ENCODE measurements around the gene SNX33.

The SNX33 gene

DNA sequence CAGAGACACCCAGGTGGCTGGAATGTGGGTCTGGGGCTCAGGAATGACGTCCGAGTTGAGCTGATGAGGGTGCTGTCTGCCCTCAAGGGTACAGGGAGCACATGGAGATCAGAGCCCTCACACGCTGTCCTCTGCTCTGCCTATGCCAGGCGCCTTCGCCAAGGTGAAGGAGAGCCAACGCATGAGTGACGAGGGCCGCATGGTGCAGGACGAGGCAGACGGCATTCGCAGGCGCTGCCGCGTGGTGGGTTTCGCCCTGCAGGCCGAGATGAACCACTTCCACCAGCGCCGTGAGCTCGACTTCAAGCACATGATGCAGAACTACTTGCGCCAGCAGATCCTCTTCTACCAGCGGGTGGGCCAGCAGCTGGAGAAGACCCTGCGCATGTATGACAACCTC is 9.1 kb downstream of the SNX33 start:
- Histone ChIP-seq H3K9me3 (ENCODE audit: control insufficient read depth, insufficient read depth, low read length) (no peaks in the 10 kb centered on the region), H3K4me1 (ENCODE audit: control insufficient read depth, insufficient read depth, low read length) (no peaks in the 10 kb centered on the region), H3K4me3 (ENCODE audit: low read depth, low read length) (no peak overlapping the region), H3K9ac (ENCODE audit: low read depth, low read length) (no peak overlapping the region), H3K27me3 (ENCODE audit: control insufficient read depth, insufficient read depth, low read length) (no peaks in the 10 kb centered on the region), H3K36me3 (ENCODE audit: control insufficient read depth, insufficient read depth, low read length) (peaks cover 20% of the 10 kb centered on the region)

DNA sequence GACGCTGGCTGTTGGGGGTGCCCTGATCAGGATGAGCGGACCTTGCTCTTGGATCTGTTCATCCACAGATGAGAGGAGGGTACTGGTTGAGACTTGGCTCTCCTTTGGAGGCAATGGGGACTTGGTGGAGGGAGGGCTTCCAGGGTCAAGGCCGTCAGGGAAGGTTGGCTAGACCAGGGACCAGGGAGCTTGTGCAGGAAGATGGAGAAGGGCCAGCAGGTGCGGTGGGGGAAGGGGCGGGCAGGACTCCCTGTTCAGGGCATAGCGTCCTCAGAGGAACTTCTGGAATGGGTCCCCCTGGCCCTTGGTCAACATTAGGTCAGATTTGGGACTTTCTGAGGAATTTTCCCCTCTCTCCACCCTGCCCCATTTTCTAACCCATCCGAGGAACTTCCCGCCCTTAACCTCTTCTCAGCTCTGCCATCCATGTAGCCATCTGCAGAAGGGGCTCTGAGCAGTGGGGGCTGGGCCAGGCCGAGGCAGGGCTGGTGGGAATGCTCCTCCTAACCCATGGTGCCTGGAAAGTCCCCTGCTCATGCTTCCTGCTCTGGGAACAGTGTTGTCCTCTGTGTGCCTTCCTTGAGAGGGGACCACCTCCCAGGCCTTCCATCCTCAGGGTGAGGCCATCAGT is 11.5 kb downstream of the SNX33 start:
- Histone ChIP-seq H3K36me3 (ENCODE audit: control insufficient read depth, insufficient read depth, low read length) (peaks cover 14% of the 10 kb centered on the region), H3K27me3 (ENCODE audit: control insufficient read depth, insufficient read depth, low read length) (no peaks in the 10 kb centered on the region), H3K9ac (ENCODE audit: low read depth, low read length) (no peak overlapping the region), H3K4me1 (ENCODE audit: control insufficient read depth, insufficient read depth, low read length) (no peaks in the 10 kb centered on the region), H3K4me3 (ENCODE audit: low read depth, low read length) (no peak overlapping the region), H3K9me3 (ENCODE audit: control insufficient read depth, insufficient read depth, low read length) (no peaks in the 10 kb centered on the region)

DNA sequence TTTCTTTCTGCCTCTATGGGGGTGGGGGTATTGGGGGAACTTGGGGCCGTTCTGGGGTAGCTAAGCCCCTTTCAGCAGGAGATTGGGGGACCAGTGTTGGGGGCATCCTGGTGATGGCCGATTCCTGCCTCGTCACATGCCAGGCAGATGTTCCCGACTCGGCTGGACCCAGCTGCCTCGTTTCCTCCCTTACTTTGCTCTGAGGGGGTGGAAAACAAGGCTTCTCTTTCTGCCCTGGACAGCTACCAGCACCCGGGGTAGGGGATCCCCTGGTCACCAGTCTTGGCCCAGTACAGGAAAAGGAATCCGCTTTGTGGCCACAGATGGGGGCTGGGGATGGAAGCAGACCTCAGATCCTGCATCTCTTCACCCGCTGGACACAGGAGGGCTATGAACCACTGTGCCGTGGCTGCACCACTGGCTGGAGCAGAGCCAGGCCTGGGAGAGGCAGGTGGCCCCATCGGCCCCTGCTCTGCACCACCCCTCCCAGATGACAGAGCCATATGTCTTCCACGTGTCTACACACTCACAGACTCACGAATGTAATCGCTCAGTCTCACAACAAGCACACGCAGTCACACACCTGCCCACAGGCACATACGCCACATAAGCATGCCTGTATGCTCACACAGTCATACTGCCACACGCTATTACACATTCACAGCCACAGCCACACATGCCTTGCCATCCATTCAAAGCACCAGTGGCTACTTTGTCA is 12.4 kb downstream of the SNX33 start:
- Histone ChIP-seq H3K36me3 (ENCODE audit: control insufficient read depth, insufficient read depth, low read length) (peaks cover 14% of the 10 kb centered on the region), H3K4me1 (ENCODE audit: control insufficient read depth, insufficient read depth, low read length) (no peaks in the 10 kb centered on the region), H3K9ac (ENCODE audit: low read depth, low read length) (no peak overlapping the region), H3K27me3 (ENCODE audit: control insufficient read depth, insufficient read depth, low read length) (no peaks in the 10 kb centered on the region), H3K4me3 (ENCODE audit: low read depth, low read length) (no peak overlapping the region), H3K9me3 (ENCODE audit: control insufficient read depth, insufficient read depth, low read length) (no peaks in the 10 kb centered on the region)

DNA sequence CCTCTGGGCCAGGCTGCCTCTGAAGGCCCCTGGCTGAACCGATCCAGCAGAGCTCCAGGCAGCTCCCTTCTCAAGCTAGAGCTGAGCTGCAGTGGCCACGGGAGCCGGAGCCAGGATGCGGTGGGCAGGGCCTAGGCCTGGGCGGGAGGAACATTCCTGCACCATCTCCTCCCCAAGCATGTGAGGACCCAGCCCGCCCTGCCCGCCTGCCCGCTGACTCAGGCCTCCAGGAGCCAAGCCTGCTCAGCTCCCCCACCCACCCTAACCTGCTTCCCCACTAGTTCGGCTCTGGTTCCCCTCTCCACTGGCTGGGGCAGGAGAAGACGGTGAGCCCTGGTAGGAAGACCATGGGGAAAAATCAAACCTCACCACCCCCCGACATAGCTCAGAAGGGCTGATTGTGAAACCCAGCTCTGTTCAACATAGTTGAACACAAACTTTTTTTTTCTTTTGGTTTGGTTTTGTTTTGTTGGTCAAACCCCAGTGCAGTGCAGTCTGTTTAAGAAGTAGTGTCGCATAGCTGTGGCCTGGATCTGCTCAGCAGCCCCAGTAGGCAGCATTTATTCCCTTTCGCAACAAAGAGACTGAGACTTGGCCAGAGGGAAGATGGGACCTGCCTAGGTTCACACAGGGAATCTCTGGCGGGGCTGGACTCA is 13.5 kb downstream of the SNX33 start:
- no peaks in the 10 kb centered on the region for H3K9me3 ChIP-seq (ENCODE audit: control insufficient read depth, insufficient read depth, low read length)
- no peak overlapping the region for H3K4me3 ChIP-seq (ENCODE audit: low read depth, low read length)
- no peaks in the 10 kb centered on the region for H3K4me1 ChIP-seq (ENCODE audit: control insufficient read depth, insufficient read depth, low read length)
- no peak overlapping the region for H3K9ac ChIP-seq (ENCODE audit: low read depth, low read length)
- no peaks in the 10 kb centered on the region for H3K27me3 ChIP-seq (ENCODE audit: control insufficient read depth, insufficient read depth, low read length)
- peaks cover 14% of the 10 kb centered on the region for H3K36me3 ChIP-seq (ENCODE audit: control insufficient read depth, insufficient read depth, low read length)

DNA sequence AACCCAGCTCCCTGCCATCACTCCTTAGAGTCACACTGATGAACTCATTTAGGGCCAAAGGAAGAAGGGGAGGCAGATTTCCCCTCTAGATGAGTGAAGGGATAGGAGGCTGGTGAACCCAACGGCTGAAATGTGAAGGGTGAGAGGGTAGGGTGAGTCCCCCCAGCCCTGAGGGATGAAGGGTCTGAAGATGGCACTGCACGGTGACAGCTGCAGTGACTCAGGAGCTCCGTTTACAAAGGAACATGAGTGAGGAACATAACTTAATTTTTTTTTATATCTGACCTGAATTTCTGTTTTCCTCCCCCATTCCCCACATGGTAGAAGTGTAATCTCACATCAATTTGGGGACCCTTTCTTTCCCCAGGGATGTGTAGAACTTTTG is 14.0 kb downstream of the SNX33 start:
- Histone ChIP-seq H3K9me3 (ENCODE audit: control insufficient read depth, insufficient read depth, low read length) (no peaks in the 10 kb centered on the region), H3K36me3 (ENCODE audit: control insufficient read depth, insufficient read depth, low read length) (peaks cover 14% of the 10 kb centered on the region), H3K27me3 (ENCODE audit: control insufficient read depth, insufficient read depth, low read length) (no peaks in the 10 kb centered on the region), H3K4me1 (ENCODE audit: control insufficient read depth, insufficient read depth, low read length) (no peaks in the 10 kb centered on the region), H3K4me3 (ENCODE audit: low read depth, low read length) (no peak overlapping the region), H3K9ac (ENCODE audit: low read depth, low read length) (no peak overlapping the region)

DNA sequence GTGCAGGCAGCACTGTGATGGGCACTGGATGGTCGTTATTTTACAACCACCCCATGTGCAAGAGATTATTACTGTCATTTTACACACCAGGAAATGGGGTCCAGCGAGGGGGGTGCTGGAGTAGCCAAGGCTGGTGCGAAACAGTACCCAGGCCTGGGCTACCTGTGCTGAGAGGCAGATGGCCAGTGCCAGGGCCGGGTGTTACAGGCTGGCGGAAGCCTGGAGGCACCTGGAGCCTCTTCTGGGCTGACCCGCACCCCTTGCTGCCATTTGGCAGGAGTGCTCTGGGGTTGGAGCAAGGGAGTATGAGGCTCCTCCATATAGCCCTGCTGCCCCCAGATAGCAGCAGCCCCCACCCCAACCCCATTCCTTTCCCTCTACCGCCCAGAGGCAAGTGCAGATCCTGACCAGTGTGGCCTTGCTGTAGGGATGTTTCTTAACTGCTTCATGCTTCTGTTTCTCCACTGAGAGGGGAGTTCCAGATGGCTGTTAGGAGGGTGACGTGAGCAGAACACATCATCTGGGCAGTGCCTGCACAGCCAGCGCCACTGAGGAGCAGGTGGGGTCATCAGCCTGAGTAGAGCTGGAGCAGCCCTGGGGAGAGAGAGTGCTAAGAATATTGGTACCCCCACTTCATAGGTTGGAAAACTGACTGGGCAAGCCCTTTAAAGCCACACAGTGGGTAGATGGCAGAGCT is 15.3 kb downstream of the SNX33 start:
- Histone ChIP-seq H3K4me3 (ENCODE audit: low read depth, low read length) (no peak overlapping the region), H3K4me1 (ENCODE audit: control insufficient read depth, insufficient read depth, low read length) (no peaks in the 10 kb centered on the region), H3K36me3 (ENCODE audit: control insufficient read depth, insufficient read depth, low read length) (peaks cover 6% of the 10 kb centered on the region), H3K9ac (ENCODE audit: low read depth, low read length) (no peak overlapping the region), H3K9me3 (ENCODE audit: control insufficient read depth, insufficient read depth, low read length) (no peaks in the 10 kb centered on the region), H3K27me3 (ENCODE audit: control insufficient read depth, insufficient read depth, low read length) (no peaks in the 10 kb centered on the region)

DNA sequence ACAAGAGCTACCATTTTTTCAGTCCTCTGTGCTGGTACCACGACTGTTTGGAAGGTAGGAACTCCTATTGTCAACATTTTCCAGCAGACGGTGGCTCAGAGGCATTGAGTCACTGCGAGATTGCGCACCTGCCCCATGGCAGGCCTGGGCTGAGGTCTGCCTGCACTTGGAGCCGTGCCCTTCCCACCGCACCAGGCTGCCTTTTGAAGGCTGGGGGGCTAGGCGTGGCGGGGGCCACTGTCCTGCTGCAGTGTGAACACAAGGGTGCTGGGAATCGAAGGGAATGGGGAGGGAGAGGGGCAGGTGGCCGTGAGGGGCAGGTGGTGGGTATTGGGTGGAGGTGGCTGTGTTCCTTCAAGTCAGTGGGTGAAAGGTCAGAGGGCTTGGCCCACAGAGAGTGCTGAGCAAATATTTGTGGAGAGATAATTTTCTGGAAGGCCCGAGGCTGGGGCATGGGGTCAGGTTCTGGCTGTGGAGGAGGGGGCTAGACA is 16.3 kb downstream of the SNX33 start:
- peaks cover 6% of the 10 kb centered on the region for H3K36me3 ChIP-seq (ENCODE audit: control insufficient read depth, insufficient read depth, low read length)
- H3K27me3 ChIP-seq (ENCODE audit: control insufficient read depth, insufficient read depth, low read length), result no peaks in the 10 kb centered on the region
- no peaks in the 10 kb centered on the region for H3K9me3 ChIP-seq (ENCODE audit: control insufficient read depth, insufficient read depth, low read length)
- H3K9ac ChIP-seq (ENCODE audit: low read depth, low read length), result no peak overlapping the region
- H3K4me3 ChIP-seq (ENCODE audit: low read depth, low read length), result no peak overlapping the region
- H3K4me1 ChIP-seq (ENCODE audit: control insufficient read depth, insufficient read depth, low read length), result no peaks in the 10 kb centered on the region

DNA sequence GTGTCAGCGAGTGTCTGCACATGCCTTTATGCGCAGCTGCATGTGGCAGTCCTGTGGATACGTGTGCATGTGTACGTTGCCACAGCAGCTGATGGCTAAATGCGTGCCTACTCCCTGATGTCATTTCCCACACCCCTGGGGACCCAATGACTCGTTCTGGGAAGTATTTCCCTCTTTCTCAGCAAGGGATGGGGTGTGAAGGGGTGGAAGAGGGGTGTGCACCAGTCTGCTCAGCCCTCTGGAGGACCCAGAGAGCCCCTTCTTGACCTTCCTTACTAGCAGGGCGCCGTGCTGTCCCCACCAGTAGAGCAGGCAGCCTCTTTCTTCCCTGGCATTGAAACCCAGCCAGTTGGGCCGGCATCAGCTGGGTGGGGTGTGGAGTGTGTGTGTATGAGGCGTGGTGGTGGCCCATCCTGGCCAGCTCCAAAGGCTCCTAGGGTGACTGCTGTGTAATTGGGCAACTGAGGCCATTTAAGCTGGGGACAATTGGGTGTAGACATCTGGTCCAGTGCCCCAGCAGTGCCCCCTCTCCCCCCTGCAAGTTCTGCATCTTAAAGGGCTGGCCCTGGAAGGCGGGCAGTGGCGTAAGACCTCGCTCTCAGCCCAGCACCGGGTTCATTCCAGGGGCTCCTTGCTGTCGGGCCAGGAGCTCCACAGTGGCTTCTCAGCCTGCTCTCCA is 19.2 kb downstream of the SNX33 start:
- Histone ChIP-seq H3K4me1 (ENCODE audit: control insufficient read depth, insufficient read depth, low read length) (no peaks in the 10 kb centered on the region), H3K9ac (ENCODE audit: low read depth, low read length) (no peak overlapping the region), H3K36me3 (ENCODE audit: control insufficient read depth, insufficient read depth, low read length) (no peaks in the 10 kb centered on the region), H3K27me3 (ENCODE audit: control insufficient read depth, insufficient read depth, low read length) (no peaks in the 10 kb centered on the region), H3K9me3 (ENCODE audit: control insufficient read depth, insufficient read depth, low read length) (no peaks in the 10 kb centered on the region), H3K4me3 (ENCODE audit: low read depth, low read length) (no peak overlapping the region)

DNA sequence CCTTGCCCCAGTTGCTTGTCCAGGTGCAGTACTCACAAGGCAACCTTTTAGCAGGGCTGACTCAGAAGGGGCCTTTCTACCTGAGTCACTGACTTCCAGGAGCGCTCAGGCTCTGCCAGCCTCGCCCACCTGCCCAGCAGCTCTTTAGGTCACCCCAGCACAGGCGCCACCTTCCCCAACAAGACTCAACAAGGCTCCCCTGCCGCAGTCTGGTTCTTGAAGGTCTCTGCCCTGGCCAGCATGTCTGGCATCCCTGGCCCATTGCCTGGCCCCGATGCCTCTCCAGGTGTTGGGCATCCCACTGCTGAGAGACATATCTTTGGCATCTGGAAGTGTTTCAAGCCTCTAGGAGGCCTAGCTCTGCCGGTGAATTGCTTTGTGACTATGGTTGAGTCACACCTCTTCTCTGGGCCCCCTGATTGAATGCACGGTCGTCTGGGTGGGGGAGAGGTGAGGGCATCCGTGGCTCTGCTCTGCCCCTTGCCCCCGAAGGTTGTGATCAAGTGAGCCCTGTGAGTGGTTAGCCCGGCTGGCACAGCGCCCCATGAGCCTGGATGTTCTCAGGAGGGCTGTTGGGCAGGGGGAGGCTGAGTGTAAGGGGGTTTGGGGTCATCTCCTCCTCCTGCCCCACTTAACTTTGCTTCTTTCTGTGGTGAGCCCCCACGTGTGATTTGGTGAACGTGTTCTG is 21.6 kb downstream of the SNX33 start:
- Histone ChIP-seq H3K9me3 (ENCODE audit: control insufficient read depth, insufficient read depth, low read length) (no peaks in the 10 kb centered on the region), H3K9ac (ENCODE audit: low read depth, low read length) (no peak overlapping the region), H3K4me3 (ENCODE audit: low read depth, low read length) (no peak overlapping the region), H3K27me3 (ENCODE audit: control insufficient read depth, insufficient read depth, low read length) (no peaks in the 10 kb centered on the region), H3K36me3 (ENCODE audit: control insufficient read depth, insufficient read depth, low read length) (no peaks in the 10 kb centered on the region), H3K4me1 (ENCODE audit: control insufficient read depth, insufficient read depth, low read length) (peaks cover 9% of the 10 kb centered on the region)

DNA sequence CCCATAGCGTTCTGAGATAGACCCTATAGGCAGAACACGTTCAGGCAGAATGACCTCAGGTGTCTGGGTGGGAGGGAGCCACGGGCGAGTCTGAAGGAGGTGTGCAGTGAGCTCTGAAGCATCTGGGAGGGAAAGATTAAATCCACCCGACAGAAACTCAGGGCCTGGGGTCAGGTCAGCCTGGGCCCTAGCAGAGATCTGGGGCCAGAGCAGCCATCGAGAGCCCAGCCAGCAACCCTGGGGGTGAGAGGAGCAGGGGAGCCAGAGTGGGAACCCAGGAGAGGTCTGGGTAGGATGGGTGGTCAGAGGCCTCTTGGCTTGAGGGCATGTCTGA is 22.1 kb downstream of the SNX33 start:
- no peak overlapping the region for H3K4me3 ChIP-seq (ENCODE audit: low read depth, low read length)
- H3K9me3 ChIP-seq (ENCODE audit: control insufficient read depth, insufficient read depth, low read length), result no peaks in the 10 kb centered on the region
- peaks cover 9% of the 10 kb centered on the region for H3K4me1 ChIP-seq (ENCODE audit: control insufficient read depth, insufficient read depth, low read length)
- H3K9ac ChIP-seq (ENCODE audit: low read depth, low read length), result no peak overlapping the region
- H3K36me3 ChIP-seq (ENCODE audit: control insufficient read depth, insufficient read depth, low read length), result no peaks in the 10 kb centered on the region
- no peaks in the 10 kb centered on the region for H3K27me3 ChIP-seq (ENCODE audit: control insufficient read depth, insufficient read depth, low read length)
